ENCODE measurements around the gene TIMM17B. TPM values are rescaled to one million over a fixed set of nuclear protein-coding genes. Genes with fewer than 3 reads are reported as not detected.

Gene TIMM17B
- total RNA-seq, 1 donor from 2014 or later, result 79.7 TPM

- no peak for DNase-seq
- intact Hi-C loops (cut with DNase I), result no loop called here
- no peak for ATAC-seq (ENCODE audit: poor library complexity)
These were observed 22.6 kb upstream of the TIMM17B start for GRCh38 chrX:48919947-48920717.

- DNase-seq, result no peak
- intact Hi-C loops (cut with DNase I), result no loop called here
- ATAC-seq (ENCODE audit: poor library complexity), result peak; percentile 4
These were observed 21.8 kb upstream of the TIMM17B start for GRCh38 chrX:48919360-48919841.

- intact Hi-C loops (cut with DNase I), result no loop called here
- DNase-seq (peak; percentile 94), ATAC-seq (ENCODE audit: poor library complexity) (peak; percentile 91)
These were observed 21.2 kb upstream of the TIMM17B start, which contains the start of gene PIM2 for GRCh38 chrX:48918643-48919340. TSS of gene PIM2 (minus strand) at chrX:48919024. CDS start at chrX:48918834, 190 bp downstream.

DNA sequence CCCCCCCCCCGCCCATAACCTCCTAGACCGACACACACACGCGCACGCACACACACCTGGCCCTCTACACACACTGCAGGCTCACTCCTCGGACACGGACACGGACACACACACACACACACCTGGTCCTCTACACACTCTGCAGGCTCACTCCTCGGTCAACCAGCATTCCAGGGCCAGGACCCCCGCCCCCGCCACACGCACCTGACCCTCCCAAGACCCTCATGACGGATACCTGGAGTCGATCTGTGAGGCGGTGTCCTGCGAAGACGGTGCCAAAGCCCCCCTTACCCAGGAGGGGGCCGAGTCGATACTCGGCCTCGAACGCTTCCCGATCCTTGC, 20.7 kb upstream of the TIMM17B start:
- no peak for ATAC-seq (ENCODE audit: poor library complexity)
- intact Hi-C loops (cut with DNase I), result no loop called here
- no peak for DNase-seq

GRCh38 chrX:48917139-48918001, 19.8 kb upstream of the TIMM17B start:
- ATAC-seq (ENCODE audit: poor library complexity) (peak; percentile 78), DNase-seq (peak; percentile 91)
- intact Hi-C loops (cut with DNase I), result no loop called here

DNA sequence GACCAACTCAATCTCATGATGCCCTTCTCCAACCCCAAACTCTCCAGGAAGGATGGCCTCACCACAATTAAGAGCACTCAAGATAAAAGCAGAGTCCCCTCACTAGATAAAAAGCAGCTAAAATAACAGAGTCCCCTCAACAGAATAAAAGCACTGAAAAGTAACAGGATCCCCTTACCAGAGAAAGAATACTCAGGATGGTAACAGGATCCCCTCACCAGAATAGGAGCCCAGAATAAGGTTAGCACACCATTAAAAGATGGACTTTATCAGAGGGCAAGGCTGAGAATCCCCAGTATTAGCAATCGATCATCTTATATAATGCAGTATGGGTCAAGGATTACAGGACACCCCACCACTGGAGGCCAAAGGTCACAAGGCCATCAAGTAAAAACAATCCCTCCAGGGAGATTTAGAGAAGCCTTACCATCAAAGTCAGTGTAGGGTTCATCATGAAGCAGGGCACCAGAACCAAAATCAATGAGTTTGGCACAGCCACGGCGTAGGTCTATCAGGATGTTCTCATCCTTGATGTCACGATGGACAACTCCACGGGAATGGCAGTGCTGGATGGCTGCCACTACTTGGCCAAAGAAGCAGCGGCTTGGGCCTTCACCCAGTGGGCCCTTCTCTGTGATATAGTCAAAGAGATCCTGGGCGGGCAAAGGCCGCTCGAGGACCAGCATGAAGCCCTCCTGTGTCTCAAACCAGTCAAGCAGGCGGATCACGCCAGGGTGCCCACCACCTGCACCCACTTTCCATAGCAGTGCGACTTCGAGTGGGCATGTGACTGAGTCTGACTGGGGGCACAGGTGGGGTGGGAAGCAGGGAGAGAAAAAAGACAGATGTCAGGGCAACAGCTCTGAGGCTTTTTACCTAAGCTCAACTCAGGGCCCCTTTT, 17.3 kb upstream of the TIMM17B start:
- DNase-seq (no peak), ATAC-seq (ENCODE audit: poor library complexity) (no peak)
- intact Hi-C loops (cut with DNase I), result no loop called here

DNA sequence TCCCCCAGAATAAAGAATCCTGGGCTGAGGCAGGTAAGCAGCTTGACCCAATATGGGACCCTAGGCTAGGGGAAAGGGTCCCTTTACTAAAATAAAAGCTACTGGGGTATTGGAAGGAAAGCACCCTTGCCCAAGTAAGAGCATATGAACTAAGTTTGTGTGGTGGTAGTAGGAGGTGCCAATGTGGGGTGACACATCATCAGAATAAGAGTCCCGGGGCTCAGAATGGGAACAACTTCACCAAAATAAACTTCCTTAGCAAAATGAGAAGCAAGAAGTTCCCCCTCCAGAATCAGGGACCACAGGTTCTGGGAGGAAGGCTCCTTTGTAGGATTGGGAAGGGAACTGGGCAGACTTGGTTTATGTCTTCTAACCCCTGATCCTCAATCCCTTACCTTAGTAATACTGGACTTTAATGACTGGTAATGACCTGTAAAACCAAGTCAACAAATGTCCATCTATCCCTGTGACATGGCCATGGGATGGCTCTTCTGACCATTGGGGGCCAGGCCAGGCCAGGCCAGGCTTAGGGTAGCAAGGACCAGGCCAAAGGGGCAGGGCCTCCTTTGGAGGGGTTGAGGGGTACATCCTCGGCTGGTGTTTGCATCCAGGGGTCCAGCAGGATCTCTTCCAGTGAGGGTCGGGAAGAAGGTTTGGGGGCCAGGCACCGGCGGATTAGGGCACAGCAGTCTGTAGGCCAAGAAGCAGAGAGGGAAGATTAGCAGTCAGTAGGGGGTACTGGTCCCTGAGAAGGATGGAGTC, 16.2 kb upstream of the TIMM17B start:
- intact Hi-C loops (cut with DNase I), result no loop called here
- DNase-seq (no peak), ATAC-seq (ENCODE audit: poor library complexity) (no peak)

GRCh38 chrX:48911412-48912182, 14.0 kb upstream of the TIMM17B start, which contains the start of gene SLC35A2:
TSS of gene SLC35A2 (minus strand) at chrX:48911646. CDS start at chrX:48911636, 10 bp downstream.
- peak; percentile 88 for DNase-seq
- ATAC-seq (ENCODE audit: poor library complexity), result peak; percentile 96
- intact Hi-C loops (cut with DNase I), result no loop called here

GRCh38 chrX:48910926-48911411, 13.4 kb upstream of the TIMM17B start:
- DNase-seq (no peak), ATAC-seq (ENCODE audit: poor library complexity) (peak; percentile 7)
- intact Hi-C loops (cut with DNase I), result no loop called here

DNA sequence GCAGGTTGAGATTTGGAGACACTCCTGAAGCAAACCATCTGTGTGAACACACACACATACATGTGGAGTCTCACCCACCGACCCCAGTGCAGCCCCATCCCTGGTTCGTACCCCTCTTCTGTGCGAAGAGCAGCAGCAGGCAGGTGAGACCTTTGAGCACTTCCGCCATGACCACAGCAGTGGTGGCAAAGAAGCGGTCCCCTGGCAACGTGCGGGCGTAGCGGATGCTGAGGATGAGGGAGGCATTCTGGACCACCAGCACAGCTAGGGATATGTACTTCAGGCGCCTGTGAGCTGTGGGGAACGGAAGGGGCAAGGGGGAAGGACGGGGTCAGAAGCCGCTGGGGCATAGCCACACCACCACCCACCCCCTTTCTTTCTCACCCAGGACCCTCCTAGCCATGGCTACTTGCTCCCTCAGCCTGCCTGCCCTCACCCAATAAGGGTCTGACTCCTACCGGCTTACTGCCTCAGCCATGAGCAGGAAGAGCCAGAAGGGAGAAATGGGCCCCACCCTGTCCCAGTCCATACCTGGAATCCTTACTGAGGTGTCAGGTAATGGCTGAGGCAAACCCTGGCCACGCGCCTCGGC, 12.2 kb upstream of the TIMM17B start:
- ATAC-seq (ENCODE audit: poor library complexity) (no peak), DNase-seq (no peak)
- intact Hi-C loops (cut with DNase I), result no loop called here

DNA sequence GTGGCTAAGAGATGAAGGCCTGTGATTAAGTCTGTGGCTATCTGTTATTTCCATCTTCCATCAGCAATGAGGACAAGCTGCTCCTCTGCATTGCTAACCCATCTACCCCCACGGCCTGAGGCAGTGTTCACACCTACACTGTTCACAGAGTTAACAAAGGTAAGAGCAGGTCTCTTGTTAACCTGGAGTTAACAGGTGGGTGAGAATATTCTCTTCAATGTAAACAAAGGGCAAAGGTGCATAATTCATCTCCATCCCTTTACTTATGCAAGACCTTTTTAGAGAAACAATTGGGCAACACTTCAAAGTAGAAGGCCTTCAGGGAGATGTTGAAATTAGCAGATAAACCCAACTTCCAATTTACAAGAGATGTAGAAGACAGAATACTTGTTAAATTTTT, 11.0 kb upstream of the TIMM17B start:
- no peak for DNase-seq

GRCh38 chrX:48905090-48905790, 7.7 kb upstream of the TIMM17B start:
- no peak for DNase-seq
- intact Hi-C loops (cut with DNase I), result no loop called here
- ATAC-seq (ENCODE audit: poor library complexity), result no peak

More for the DNA sequence above, 11.0 kb upstream of the TIMM17B start:
- intact Hi-C loops (cut with DNase I), result no loop called here
- ATAC-seq (ENCODE audit: poor library complexity), result no peak

DNA sequence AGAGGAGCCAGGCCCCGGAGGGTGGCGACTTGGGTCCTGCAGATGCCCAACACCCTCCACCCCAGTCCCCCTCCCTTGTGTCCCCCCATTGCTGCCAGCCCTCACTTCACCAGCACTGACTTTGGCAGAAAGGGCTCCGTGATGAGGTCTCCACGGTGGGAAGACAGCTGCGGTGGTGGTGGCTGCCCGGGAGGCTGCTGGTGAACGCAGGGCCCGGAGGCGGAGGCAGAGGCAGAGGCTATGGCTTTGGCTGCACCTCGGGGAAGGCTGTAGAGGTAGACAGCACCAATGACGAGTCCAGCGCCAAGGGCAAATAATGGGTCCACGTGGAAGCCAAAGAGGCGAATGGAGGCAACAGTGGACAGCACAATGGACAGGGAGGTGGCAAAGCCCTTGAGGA, 7.1 kb upstream of the TIMM17B start:
- DNase-seq, result no peak
- intact Hi-C loops (cut with DNase I), result no loop called here

GRCh38 chrX:48904180-48904579, 6.6 kb upstream of the TIMM17B start:
- ATAC-seq (ENCODE audit: poor library complexity) (no peak), DNase-seq (no peak)
- intact Hi-C loops (cut with DNase I), result no loop called here

More for the DNA sequence above, 7.1 kb upstream of the TIMM17B start:
- ATAC-seq (ENCODE audit: poor library complexity), result no peak

- ATAC-seq (ENCODE audit: poor library complexity) (no peak), DNase-seq (no peak)
- intact Hi-C loops (cut with DNase I), result no loop called here
These were observed 5.7 kb upstream of the TIMM17B start for GRCh38 chrX:48903290-48903689.

DNA sequence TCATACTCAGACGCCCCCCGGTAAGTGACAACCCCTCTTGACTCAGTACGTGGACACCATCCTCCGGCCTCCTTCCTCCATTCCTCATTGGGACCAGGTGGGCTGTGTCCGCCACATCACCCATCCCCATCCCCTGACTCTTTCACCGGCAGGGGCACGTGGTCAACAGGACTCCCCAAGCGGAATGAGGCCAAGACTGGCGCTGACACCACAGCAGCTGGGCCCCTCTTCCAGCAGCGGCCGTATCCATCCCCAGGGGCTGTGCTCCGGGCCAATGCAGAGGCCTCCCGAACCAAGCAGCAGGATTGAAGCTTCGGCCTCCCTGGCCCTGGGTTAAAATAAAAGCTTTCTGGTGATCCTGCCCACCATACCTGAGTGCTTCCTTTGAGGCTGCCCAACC, 5.2 kb upstream of the TIMM17B start:
- intact Hi-C loops (cut with DNase I), result no loop called here
- DNase-seq (no peak), ATAC-seq (ENCODE audit: poor library complexity) (no peak)

Measured in Right ventricle myocardium superior (tissue), 1 donor.